Measurements from ENCODE around the gene SEMG1. TPM values are rescaled to one million over a fixed set of nuclear protein-coding genes. Genes with fewer than 3 reads are reported as not detected.

Gene SEMG1
- total RNA-seq, 1 experiment from 2014 or later, result not detected

GRCh38 chr20:45176526-45177267, 30.1 kb upstream of the SEMG1 start:
- in situ Hi-C loops (cut with HindIII; ENCODE audit: low pct_unique_long_range_greater_than_20kb, low sequenced_read_pairs), result no loop called here
- Histone ChIP-seq H3K27ac (ENCODE audit: low read length) (no peak overlapping the region), H3K9me3 (ENCODE audit: control insufficient read depth, insufficient read depth, low read depth, low read length) (no peaks in the 10 kb centered on the region), H3K4me1 (ENCODE audit: control insufficient read depth, insufficient read depth, low read length) (no peaks in the 10 kb centered on the region), H3K36me3 (ENCODE audit: control insufficient read depth, insufficient read depth, low read length) (no peaks in the 10 kb centered on the region), H3K4me3 (ENCODE audit: low read depth in 2 of 2, low read length in 2 of 2) (no peak overlapping the region), H3K27me3 (ENCODE audit: control insufficient read depth, insufficient read depth, low read length) (no peaks in the 10 kb centered on the region; the same call in 1 of the 2 replicates)
- ATAC-seq, result no peak
- intact Hi-C loops (cut with micrococcal nuclease; ENCODE audit: unreplicated experiment), result no loop called here
- TF ChIP-seq REST (IDR thresholded peaks at IDR 0.05; ENCODE audit: insufficient read depth in 1 of 2, low read depth in 2 of 2, low read length in 1 of 2), result no peak
- no peak for TF ChIP-seq POLR2AphosphoS5 (IDR thresholded peaks at IDR 0.05; ENCODE audit: low read depth, low read length)
- TF ChIP-seq CTCF (IDR thresholded peaks at IDR 0.05), result no peak
- no peak for TF ChIP-seq TCF7L2 (IDR thresholded peaks at IDR 0.05; ENCODE audit: low read depth, low read length)
- no peak for TF ChIP-seq SIN3A (IDR thresholded peaks at IDR 0.05; ENCODE audit: borderline replicate concordance, insufficient read depth, low read depth, low read length)
- ChIA-PET POLR2A (no interaction called here), CTCF (no interaction called here)
- no TSS peak for BruUV-seq (replicated peaks)
- no peak for DNase-seq (ENCODE audit: low read depth, low spot score)

- Histone ChIP-seq H3K9me3 (ENCODE audit: control insufficient read depth, insufficient read depth, low read depth, low read length) (no peaks in the 10 kb centered on the region), H3K36me3 (ENCODE audit: control insufficient read depth, insufficient read depth, low read length) (no peaks in the 10 kb centered on the region), H3K27ac (ENCODE audit: low read length) (no peak overlapping the region), H3K4me1 (ENCODE audit: control insufficient read depth, insufficient read depth, low read length) (no peaks in the 10 kb centered on the region), H3K4me3 (ENCODE audit: low read depth in 2 of 2, low read length in 2 of 2) (no peak overlapping the region), H3K27me3 (ENCODE audit: control insufficient read depth, insufficient read depth, low read length) (no peaks in the 10 kb centered on the region)
- POLR2A ChIA-PET, result no interaction called here
- TF ChIP-seq REST (IDR thresholded peaks at IDR 0.05; ENCODE audit: insufficient read depth in 1 of 2, low read depth in 2 of 2, low read length in 1 of 2) (no peak), SIN3A (IDR thresholded peaks at IDR 0.05; ENCODE audit: borderline replicate concordance, insufficient read depth, low read depth, low read length) (no peak), TCF7L2 (IDR thresholded peaks at IDR 0.05; ENCODE audit: low read depth, low read length) (no peak), CTCF (IDR thresholded peaks at IDR 0.05) (no peak), POLR2AphosphoS5 (IDR thresholded peaks at IDR 0.05; ENCODE audit: low read depth, low read length) (no peak)
- in situ Hi-C loops (cut with HindIII; ENCODE audit: low pct_unique_long_range_greater_than_20kb, low sequenced_read_pairs), result no loop called here
- BruUV-seq (replicated peaks), result no TSS peak
- ATAC-seq, result no peak
- intact Hi-C loops (cut with micrococcal nuclease; ENCODE audit: unreplicated experiment), result no loop called here
- DNase-seq (ENCODE audit: low read depth, low spot score), result no peak
- CTCF ChIA-PET, result no interaction called here
These were observed 27.7 kb upstream of the SEMG1 start for GRCh38 chr20:45179166-45179565.
